SIG-M5 treated with dmso at 0.1 percent for 504 hours (cell line): Measurements from ENCODE around the gene VILL.

Experiments
- DNase-seq: peaks from one replicate; lab custom pipeline; 2025; ENCODE audit not compliant: unreplicated experiment; lab: John Stamatoyannopoulos, UW

The VILL gene

GRCh38 chr3:37985637-37986320 lies 4.8 kb upstream of the VILL start:
- no peak for DNase-seq

GRCh38 chr3:37986479-37987314 lies 3.9 kb upstream of the VILL start:
- DNase-seq = peak; percentile 22

- no peak for DNase-seq
Measured at GRCh38 chr3:37987315-37987697, 3.3 kb upstream of the VILL start.

GRCh38 chr3:37987751-37988179 lies 2.8 kb upstream of the VILL start:
- peak; percentile 46 for DNase-seq

- peak; percentile 74 for DNase-seq
Measured at GRCh38 chr3:37988376-37988775, 2.2 kb upstream of the VILL start.

- no peak for DNase-seq
Measured at GRCh38 chr3:37988931-37989525, 1.6 kb upstream of the VILL start.

- no peak for DNase-seq
Measured at GRCh38 chr3:37989821-37990480, 635 bp upstream of the VILL start.

- DNase-seq = no peak
Measured at GRCh38 chr3:37991109-37991508, 523 bp downstream of the VILL start.

GRCh38 chr3:37991823-37992222 lies 1.2 kb downstream of the VILL start:
- DNase-seq = no peak

- DNase-seq = no peak
Measured at GRCh38 chr3:37992271-37993066, 1.9 kb downstream of the VILL start.

GRCh38 chr3:37993067-37993455 lies 2.5 kb downstream of the VILL start:
- no peak for DNase-seq

- no peak for DNase-seq
Measured at GRCh38 chr3:37993460-37993819, 2.9 kb downstream of the VILL start.

- DNase-seq = peak; percentile 72
Measured at GRCh38 chr3:37993820-37994638, 3.4 kb downstream of the VILL start.

GRCh38 chr3:37994639-37994972 lies 4.0 kb downstream of the VILL start:
- DNase-seq = no peak

GRCh38 chr3:37995652-37996641 lies 5.4 kb downstream of the VILL start:
- DNase-seq = no peak

GRCh38 chr3:37996785-37997301 lies 6.3 kb downstream of the VILL start:
- DNase-seq = peak; percentile 87

- no peak for DNase-seq
Measured at GRCh38 chr3:37997342-37997741, 6.8 kb downstream of the VILL start.

GRCh38 chr3:37997791-37998370 lies 7.3 kb downstream of the VILL start:
- no peak for DNase-seq
